ENCODE measurements around the gene ZBTB38. TPM values are rescaled to one million over a fixed set of nuclear protein-coding genes. Genes with fewer than 3 reads are reported as not detected.

ZBTB38 gene
- total and polyA plus RNA-seq, 2 donors from 2014 or later: 8.6 to 113 TPM

DNA sequence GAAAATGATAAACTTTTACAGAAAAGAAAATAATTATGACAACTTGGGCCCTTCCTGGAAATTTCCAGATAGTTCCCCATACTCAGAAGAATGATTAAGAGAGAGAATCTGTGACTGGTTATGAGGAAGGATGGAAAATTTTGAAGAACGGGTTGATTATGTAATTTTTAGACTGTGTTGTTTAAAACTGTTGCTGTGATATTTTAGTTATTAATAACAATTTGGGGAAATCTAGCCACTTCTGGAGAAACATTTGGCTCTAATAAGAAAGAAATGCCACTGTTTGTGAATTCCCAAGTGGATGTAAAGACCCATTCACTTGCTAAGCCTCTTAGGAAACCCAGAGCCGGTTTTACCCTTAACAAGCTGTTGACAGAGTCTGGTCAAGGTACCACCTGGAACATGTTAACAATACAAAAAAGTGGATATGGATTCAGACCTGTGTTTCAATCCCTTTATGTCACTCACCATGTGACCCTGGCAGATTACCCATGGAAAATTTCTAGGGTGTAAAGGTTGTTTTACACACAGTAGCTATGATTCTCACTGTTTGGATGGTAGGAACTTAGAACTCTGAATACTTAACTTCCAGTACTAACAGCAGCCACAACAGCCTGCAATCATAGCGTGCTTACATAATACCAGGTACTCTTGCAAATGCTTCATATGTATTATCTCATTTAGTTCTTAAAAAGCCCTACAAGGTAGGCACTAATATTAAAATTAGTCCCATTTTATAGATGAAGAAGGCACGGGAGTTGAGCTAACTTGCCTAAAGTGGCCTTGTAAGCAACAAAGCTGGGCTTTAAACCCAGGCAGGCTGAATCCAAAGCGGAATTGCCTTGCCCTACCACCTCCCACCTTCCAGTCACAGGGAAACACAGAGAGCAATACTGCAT lies 32.0 kb downstream of the ZBTB38 start:
- peaks cover 0 to 24% (median 21%) of the 10 kb centered on the region in 3 donors for H3K4me1 ChIP-seq (ENCODE audit: control insufficient read depth in 2 of 3, insufficient read depth in 2 of 3, low read depth in 1 of 3, low read length in 3 of 3)
- H3K27ac ChIP-seq (ENCODE audit: low read depth in 2 of 2, low read length in 2 of 2): peak overlapping the region; percentile 30 to 87
- no peak overlapping the region for H3K4me3 ChIP-seq (ENCODE audit: low read length in 3 of 3)
- H3K9ac ChIP-seq (ENCODE audit: low read length in 3 of 3): peak overlapping the region in 2 of 3 donors; percentile 5 to 49
- H3K36me3 ChIP-seq (ENCODE audit: control insufficient read depth in 2 of 3, insufficient read depth in 3 of 3, low read length in 3 of 3): peaks cover 2 to 26% (median 13%) of the 10 kb centered on the region in 3 donors
- intact Hi-C loops (cut with DNase I): no loop called here
- no peaks in the 10 kb centered on the region for H3K27me3 ChIP-seq (ENCODE audit: control insufficient read depth, insufficient read depth, low read length)
- no peak for FAIRE-seq
- TF ChIP-seq, protein P1, sequence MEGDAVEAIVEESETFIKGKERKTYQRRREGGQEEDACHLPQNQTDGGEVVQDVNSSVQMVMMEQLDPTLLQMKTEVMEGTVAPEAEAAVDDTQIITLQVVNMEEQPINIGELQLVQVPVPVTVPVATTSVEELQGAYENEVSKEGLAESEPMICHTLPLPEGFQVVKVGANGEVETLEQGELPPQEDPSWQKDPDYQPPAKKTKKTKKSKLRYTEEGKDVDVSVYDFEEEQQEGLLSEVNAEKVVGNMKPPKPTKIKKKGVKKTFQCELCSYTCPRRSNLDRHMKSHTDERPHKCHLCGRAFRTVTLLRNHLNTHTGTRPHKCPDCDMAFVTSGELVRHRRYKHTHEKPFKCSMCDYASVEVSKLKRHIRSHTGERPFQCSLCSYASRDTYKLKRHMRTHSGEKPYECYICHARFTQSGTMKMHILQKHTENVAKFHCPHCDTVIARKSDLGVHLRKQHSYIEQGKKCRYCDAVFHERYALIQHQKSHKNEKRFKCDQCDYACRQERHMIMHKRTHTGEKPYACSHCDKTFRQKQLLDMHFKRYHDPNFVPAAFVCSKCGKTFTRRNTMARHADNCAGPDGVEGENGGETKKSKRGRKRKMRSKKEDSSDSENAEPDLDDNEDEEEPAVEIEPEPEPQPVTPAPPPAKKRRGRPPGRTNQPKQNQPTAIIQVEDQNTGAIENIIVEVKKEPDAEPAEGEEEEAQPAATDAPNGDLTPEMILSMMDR (IDR thresholded peaks at IDR 0.05; ENCODE audit: borderline replicate concordance, extremely low read depth, insufficient read depth): no peak
- no peak for DNase-seq
- peaks cover 0 to 4% (median 3%) of the 10 kb centered on the region in 3 donors for H3K9me3 ChIP-seq (ENCODE audit: control insufficient read depth in 2 of 3, insufficient read depth in 1 of 3, low read length in 3 of 3)

DNA sequence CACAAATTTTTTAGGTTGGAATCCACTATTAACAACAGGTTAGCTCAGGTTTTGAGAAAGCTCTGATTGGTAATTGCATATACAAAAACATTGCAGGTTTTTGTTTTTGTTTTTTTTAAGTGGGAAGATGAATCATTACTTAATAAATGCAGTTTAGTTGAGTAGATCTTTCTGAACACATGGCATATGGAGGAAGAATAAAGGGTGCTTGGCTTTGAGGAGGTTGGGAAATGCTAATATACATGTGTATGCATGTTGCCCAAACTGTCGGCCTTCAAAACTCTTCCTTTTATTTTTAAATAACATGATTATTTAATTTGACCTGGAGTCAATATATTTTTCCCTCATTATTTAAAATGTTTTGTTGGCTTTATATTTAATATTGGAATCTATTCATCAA lies 32.8 kb downstream of the ZBTB38 start:
- Histone ChIP-seq H3K27ac (ENCODE audit: low read depth in 2 of 2, low read length in 2 of 2) (peak overlapping the region in 1 of 2 donors; percentile 87), H3K27me3 (ENCODE audit: control insufficient read depth, insufficient read depth, low read length) (no peaks in the 10 kb centered on the region), H3K4me3 (ENCODE audit: low read length in 3 of 3) (no peak overlapping the region), H3K36me3 (ENCODE audit: control insufficient read depth in 2 of 3, insufficient read depth in 3 of 3, low read length in 3 of 3) (peaks cover 2 to 32% (median 15%) of the 10 kb centered on the region in 3 donors), H3K9me3 (ENCODE audit: control insufficient read depth in 2 of 3, insufficient read depth in 1 of 3, low read length in 3 of 3) (peaks cover 0 to 4% (median 3%) of the 10 kb centered on the region in 3 donors), H3K9ac (ENCODE audit: low read length in 3 of 3) (peak overlapping the region in 1 of 3 donors; percentile 5), H3K4me1 (ENCODE audit: control insufficient read depth in 2 of 3, insufficient read depth in 2 of 3, low read depth in 1 of 3, low read length in 3 of 3) (peaks cover 0 to 24% (median 23%) of the 10 kb centered on the region in 3 donors)
- intact Hi-C loops (cut with DNase I): no loop called here
- FAIRE-seq (no peak), DNase-seq (no peak)
- TF ChIP-seq, protein P1 (IDR thresholded peaks at IDR 0.05; ENCODE audit: borderline replicate concordance, extremely low read depth, insufficient read depth): no peak

- Histone ChIP-seq H3K27me3 (ENCODE audit: control insufficient read depth, insufficient read depth, low read length) (no peaks in the 10 kb centered on the region), H3K27ac (ENCODE audit: low read depth in 2 of 2, low read length in 2 of 2) (peak overlapping the region; percentile 87 to 96), H3K9ac (ENCODE audit: low read length in 3 of 3) (peak overlapping the region in 2 of 3 donors; percentile 83 to 88), H3K4me3 (ENCODE audit: low read length in 3 of 3) (peak overlapping the region in 2 of 3 donors; percentile 44 to 87), H3K9me3 (ENCODE audit: control insufficient read depth in 2 of 3, insufficient read depth in 1 of 3, low read length in 3 of 3) (peaks cover 0 to 2% (median 0%) of the 10 kb centered on the region in 3 donors), H3K36me3 (ENCODE audit: control insufficient read depth in 2 of 3, insufficient read depth in 3 of 3, low read length in 3 of 3) (peaks cover 2 to 33% (median 16%) of the 10 kb centered on the region in 3 donors), H3K4me1 (ENCODE audit: control insufficient read depth in 2 of 3, insufficient read depth in 2 of 3, low read depth in 1 of 3, low read length in 3 of 3) (peaks cover 0 to 24% (median 23%) of the 10 kb centered on the region in 3 donors)
- intact Hi-C loops (cut with DNase I): no loop called here
- DNase-seq (peak; percentile 49 to 86 (median 72)), FAIRE-seq (no peak)
- TF ChIP-seq, protein P1 (IDR thresholded peaks at IDR 0.05; ENCODE audit: borderline replicate concordance, extremely low read depth, insufficient read depth): peak; percentile 10
Measured at GRCh38 chr3:141401573-141402475, 33.5 kb downstream of the ZBTB38 start.
